ENCODE measurements around the gene TEX38.
"Not testable (repeated sequence)": the region's sequence is repeated elsewhere in the genome, so short reads cannot be mapped to it uniquely, and the experiment has no call there.

Gene TEX38

GRCh38 chr1:46645815-46646214 lies 25.8 kb upstream of the TEX38 start:
- H3K27me3 ChIP-seq (ENCODE audit: control insufficient read depth, insufficient read depth, low read length) = no peaks in the 10 kb centered on the region
- peaks cover 7% of the 10 kb centered on the region for H3K36me3 ChIP-seq (ENCODE audit: insufficient read depth, low read length)
- no peaks in the 10 kb centered on the region for H3K9me3 ChIP-seq (replicated peaks; ENCODE audit: low read length)
- no peak overlapping the region for H3K9ac ChIP-seq (ENCODE audit: low read depth, low read length)
- H3K4me2 ChIP-seq (ENCODE audit: low read length) = no peak overlapping the region
- H3K4me1 ChIP-seq (ENCODE audit: control insufficient read depth, insufficient read depth, low read length) = peaks cover 11% of the 10 kb centered on the region
- no peak overlapping the region for H3K4me3 ChIP-seq (ENCODE audit: low read length)

GRCh38 chr1:46646331-46646730 lies 25.3 kb upstream of the TEX38 start:
- no peaks in the 10 kb centered on the region for H3K27me3 ChIP-seq (ENCODE audit: control insufficient read depth, insufficient read depth, low read length)
- H3K4me2 ChIP-seq (ENCODE audit: low read length) = no peak overlapping the region
- peaks cover 11% of the 10 kb centered on the region for H3K4me1 ChIP-seq (ENCODE audit: control insufficient read depth, insufficient read depth, low read length)
- peaks cover 7% of the 10 kb centered on the region for H3K36me3 ChIP-seq (ENCODE audit: insufficient read depth, low read length)
- H3K4me3 ChIP-seq (ENCODE audit: low read length) = no peak overlapping the region
- no peak overlapping the region for H3K9ac ChIP-seq (ENCODE audit: low read depth, low read length)
- no peaks in the 10 kb centered on the region for H3K9me3 ChIP-seq (replicated peaks; ENCODE audit: low read length)

GRCh38 chr1:46646844-46647243 lies 24.8 kb upstream of the TEX38 start:
- no peak overlapping the region for H3K4me2 ChIP-seq (ENCODE audit: low read length)
- no peaks in the 10 kb centered on the region for H3K9me3 ChIP-seq (replicated peaks; ENCODE audit: low read length)
- H3K9ac ChIP-seq (ENCODE audit: low read depth, low read length) = no peak overlapping the region
- no peak overlapping the region for H3K4me3 ChIP-seq (ENCODE audit: low read length)
- no peaks in the 10 kb centered on the region for H3K27me3 ChIP-seq (ENCODE audit: control insufficient read depth, insufficient read depth, low read length)
- H3K4me1 ChIP-seq (ENCODE audit: control insufficient read depth, insufficient read depth, low read length) = peaks cover 11% of the 10 kb centered on the region
- H3K36me3 ChIP-seq (ENCODE audit: insufficient read depth, low read length) = peaks cover 7% of the 10 kb centered on the region

- Histone ChIP-seq H3K4me3 (ENCODE audit: low read length) (no peak overlapping the region), H3K4me2 (ENCODE audit: low read length) (no peak overlapping the region), H3K9ac (ENCODE audit: low read depth, low read length) (no peak overlapping the region), H3K9me3 (replicated peaks; ENCODE audit: low read length) (no peaks in the 10 kb centered on the region), H3K27me3 (ENCODE audit: control insufficient read depth, insufficient read depth, low read length) (no peaks in the 10 kb centered on the region), H3K4me1 (ENCODE audit: control insufficient read depth, insufficient read depth, low read length) (peaks cover 11% of the 10 kb centered on the region), H3K36me3 (ENCODE audit: insufficient read depth, low read length) (peaks cover 10% of the 10 kb centered on the region)
Observed at GRCh38 chr1:46647611-46648010, 24.0 kb upstream of the TEX38 start.

DNA sequence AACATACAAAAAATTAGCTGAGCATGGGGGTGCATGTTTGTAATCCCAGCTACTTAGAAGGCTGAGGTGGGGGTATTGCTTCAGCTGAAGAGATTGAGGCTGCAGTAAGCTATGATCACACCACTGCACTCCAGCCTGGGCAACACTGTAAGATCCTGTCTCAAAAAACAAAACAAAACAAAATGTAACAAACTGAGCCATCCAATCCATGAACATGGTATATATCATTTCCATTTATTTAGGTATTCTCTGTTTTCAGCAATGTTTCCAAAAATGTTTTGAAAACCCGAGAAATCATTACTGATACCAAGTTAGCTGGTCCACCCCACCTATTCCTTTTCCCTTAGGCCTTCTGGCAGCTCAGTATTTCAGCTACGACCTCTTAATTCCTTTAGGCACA lies 21.9 kb upstream of the TEX38 start:
- Histone ChIP-seq H3K9ac (ENCODE audit: low read depth, low read length) (no peak overlapping the region), H3K4me3 (ENCODE audit: low read length) (no peak overlapping the region), H3K36me3 (ENCODE audit: insufficient read depth, low read length) (peaks cover 11% of the 10 kb centered on the region), H3K4me2 (ENCODE audit: low read length) (no peak overlapping the region), H3K27me3 (ENCODE audit: control insufficient read depth, insufficient read depth, low read length) (no peaks in the 10 kb centered on the region), H3K4me1 (ENCODE audit: control insufficient read depth, insufficient read depth, low read length) (no peaks in the 10 kb centered on the region), H3K9me3 (replicated peaks; ENCODE audit: low read length) (no peaks in the 10 kb centered on the region)

- H3K4me3 ChIP-seq (ENCODE audit: low read length) = no peak overlapping the region
- H3K4me2 ChIP-seq (ENCODE audit: low read length) = no peak overlapping the region
- no peak overlapping the region for H3K9ac ChIP-seq (ENCODE audit: low read depth, low read length)
- no peaks in the 10 kb centered on the region for H3K4me1 ChIP-seq (ENCODE audit: control insufficient read depth, insufficient read depth, low read length)
- no peaks in the 10 kb centered on the region for H3K9me3 ChIP-seq (replicated peaks; ENCODE audit: low read length)
- peaks cover 16% of the 10 kb centered on the region for H3K36me3 ChIP-seq (ENCODE audit: insufficient read depth, low read length)
- H3K27me3 ChIP-seq (ENCODE audit: control insufficient read depth, insufficient read depth, low read length) = no peaks in the 10 kb centered on the region
Observed at GRCh38 chr1:46650491-46650890, 21.2 kb upstream of the TEX38 start.

DNA sequence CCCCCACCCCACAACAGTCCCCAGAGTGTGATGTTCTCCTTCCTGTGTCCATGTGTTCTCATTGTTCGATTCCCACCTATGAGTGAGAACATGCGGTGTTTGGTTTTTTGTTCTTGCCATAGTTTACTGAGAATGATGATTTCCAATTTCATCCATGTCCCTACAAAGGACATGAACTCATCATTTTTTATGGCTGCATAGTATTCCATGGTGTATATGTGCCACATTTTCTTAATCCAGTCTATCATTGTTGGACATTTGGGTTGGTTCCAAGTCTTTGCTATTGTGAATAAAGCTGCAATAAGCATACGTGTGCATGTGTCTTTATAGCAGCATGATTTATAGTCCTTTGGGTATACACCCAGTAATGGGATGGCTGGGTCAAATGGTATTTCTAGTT lies 20.5 kb upstream of the TEX38 start:
- not testable (repeated sequence) for H3K9me3 ChIP-seq (replicated peaks; ENCODE audit: low read length); H3K27me3 ChIP-seq (ENCODE audit: control insufficient read depth, insufficient read depth, low read length); H3K9ac ChIP-seq (ENCODE audit: low read depth, low read length); H3K4me1 ChIP-seq (ENCODE audit: control insufficient read depth, insufficient read depth, low read length); H3K4me2 ChIP-seq (ENCODE audit: low read length); H3K4me3 ChIP-seq (ENCODE audit: low read length)
- peaks cover 16% of the 10 kb centered on the region for H3K36me3 ChIP-seq (ENCODE audit: insufficient read depth, low read length)

DNA sequence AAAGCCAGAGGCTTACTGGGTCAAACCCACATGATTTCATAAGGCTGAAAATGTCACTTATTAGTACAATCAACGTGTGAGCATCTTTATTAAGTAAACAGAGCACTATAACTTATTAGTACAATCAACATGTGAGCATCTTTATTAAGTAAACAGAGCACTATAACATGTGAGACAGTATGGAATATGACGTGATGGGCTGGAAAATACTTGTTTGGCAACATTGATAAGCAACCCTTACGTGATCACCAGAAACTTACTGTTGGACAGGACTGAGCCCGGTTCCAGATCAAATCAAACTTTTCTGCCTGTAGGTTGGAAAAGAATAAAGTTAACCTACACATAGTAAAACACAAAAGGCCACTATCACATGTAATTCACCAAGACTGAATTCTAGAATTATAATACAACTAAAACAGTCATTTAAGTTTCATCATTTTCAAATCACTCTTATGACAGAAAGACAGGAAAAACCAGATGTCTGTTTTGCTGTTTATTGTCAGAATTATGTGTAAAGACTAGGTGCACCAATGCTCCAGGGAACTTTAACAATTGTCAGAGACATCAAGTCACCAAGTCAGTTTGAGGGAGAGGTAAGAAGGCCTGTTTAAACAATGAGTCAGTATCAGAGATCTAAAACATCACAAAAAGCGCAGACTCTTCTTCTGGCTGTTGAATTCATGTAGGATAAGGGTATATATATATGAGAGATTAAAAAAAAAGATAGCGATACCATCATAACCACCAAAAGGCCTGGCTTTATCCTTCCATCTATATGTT lies 19.1 kb upstream of the TEX38 start:
- no peak overlapping the region for H3K4me2 ChIP-seq (ENCODE audit: low read length)
- no peaks in the 10 kb centered on the region for H3K9me3 ChIP-seq (replicated peaks; ENCODE audit: low read length)
- H3K36me3 ChIP-seq (ENCODE audit: insufficient read depth, low read length) = peaks cover 25% of the 10 kb centered on the region
- H3K27me3 ChIP-seq (ENCODE audit: control insufficient read depth, insufficient read depth, low read length) = no peaks in the 10 kb centered on the region
- H3K9ac ChIP-seq (ENCODE audit: low read depth, low read length) = no peak overlapping the region
- H3K4me1 ChIP-seq (ENCODE audit: control insufficient read depth, insufficient read depth, low read length) = no peaks in the 10 kb centered on the region
- no peak overlapping the region for H3K4me3 ChIP-seq (ENCODE audit: low read length)

GRCh38 chr1:46653405-46653958 lies 18.2 kb upstream of the TEX38 start:
- no peaks in the 10 kb centered on the region for H3K9me3 ChIP-seq (replicated peaks; ENCODE audit: low read length)
- H3K27me3 ChIP-seq (ENCODE audit: control insufficient read depth, insufficient read depth, low read length) = no peaks in the 10 kb centered on the region
- H3K36me3 ChIP-seq (ENCODE audit: insufficient read depth, low read length) = peaks cover 29% of the 10 kb centered on the region
- H3K4me2 ChIP-seq (ENCODE audit: low read length) = no peak overlapping the region
- no peak overlapping the region for H3K4me3 ChIP-seq (ENCODE audit: low read length)
- no peak overlapping the region for H3K9ac ChIP-seq (ENCODE audit: low read depth, low read length)
- H3K4me1 ChIP-seq (ENCODE audit: control insufficient read depth, insufficient read depth, low read length) = no peaks in the 10 kb centered on the region

DNA sequence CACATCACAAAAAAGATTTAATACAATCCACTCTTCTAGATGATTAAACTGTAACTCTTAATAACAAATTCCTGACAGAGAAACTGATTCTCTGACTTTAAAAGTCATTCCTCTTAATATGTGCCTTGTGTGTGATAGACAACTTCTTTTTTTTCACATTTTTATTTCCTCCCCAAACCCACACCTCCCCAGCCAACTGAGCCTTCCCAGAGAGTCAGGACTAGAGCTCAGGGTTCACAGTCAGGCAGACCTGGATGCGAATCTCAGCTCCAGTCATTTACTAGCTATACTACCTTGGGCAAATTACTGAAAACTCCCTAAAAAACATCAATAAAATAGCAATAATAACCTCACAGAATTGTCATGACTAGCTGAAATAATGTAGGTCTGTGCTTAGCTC lies 17.6 kb upstream of the TEX38 start:
- H3K36me3 ChIP-seq (ENCODE audit: insufficient read depth, low read length) = peaks cover 31% of the 10 kb centered on the region
- no peak overlapping the region for H3K9ac ChIP-seq (ENCODE audit: low read depth, low read length)
- H3K27me3 ChIP-seq (ENCODE audit: control insufficient read depth, insufficient read depth, low read length) = no peaks in the 10 kb centered on the region
- no peak overlapping the region for H3K4me2 ChIP-seq (ENCODE audit: low read length)
- no peaks in the 10 kb centered on the region for H3K4me1 ChIP-seq (ENCODE audit: control insufficient read depth, insufficient read depth, low read length)
- H3K9me3 ChIP-seq (replicated peaks; ENCODE audit: low read length) = no peaks in the 10 kb centered on the region
- H3K4me3 ChIP-seq (ENCODE audit: low read length) = no peak overlapping the region

- not testable (repeated sequence) for H3K9me3 ChIP-seq (replicated peaks; ENCODE audit: low read length); H3K4me2 ChIP-seq (ENCODE audit: low read length); H3K4me1 ChIP-seq (ENCODE audit: control insufficient read depth, insufficient read depth, low read length); H3K27me3 ChIP-seq (ENCODE audit: control insufficient read depth, insufficient read depth, low read length); H3K9ac ChIP-seq (ENCODE audit: low read depth, low read length); H3K4me3 ChIP-seq (ENCODE audit: low read length)
- H3K36me3 ChIP-seq (ENCODE audit: insufficient read depth, low read length) = peaks cover 32% of the 10 kb centered on the region
Observed at GRCh38 chr1:46654698-46655097, 17.0 kb upstream of the TEX38 start.

DNA sequence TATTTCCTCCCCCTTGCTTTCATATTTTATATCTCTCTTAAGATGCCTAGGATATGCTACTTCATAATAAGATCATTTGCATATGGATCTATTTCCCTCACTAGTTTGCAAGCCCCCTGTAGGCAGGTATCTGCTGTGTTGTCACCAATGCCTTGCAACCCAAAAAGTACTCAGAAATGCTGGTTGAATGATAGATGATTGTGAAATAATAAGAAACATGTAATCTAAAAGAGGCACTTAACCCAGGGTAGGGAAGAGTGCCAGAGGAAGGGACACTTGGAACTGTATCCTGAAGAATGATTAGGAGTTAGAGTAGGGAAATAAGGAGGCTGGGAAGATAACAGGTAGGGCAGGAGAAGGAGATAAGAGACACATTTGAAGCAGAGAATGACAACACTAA lies 15.8 kb upstream of the TEX38 start:
- H3K4me1 ChIP-seq (ENCODE audit: control insufficient read depth, insufficient read depth, low read length) = no peaks in the 10 kb centered on the region
- H3K9me3 ChIP-seq (replicated peaks; ENCODE audit: low read length) = no peaks in the 10 kb centered on the region
- H3K36me3 ChIP-seq (ENCODE audit: insufficient read depth, low read length) = peaks cover 28% of the 10 kb centered on the region

More for the DNA sequence above, 15.8 kb upstream of the TEX38 start:
- Histone ChIP-seq H3K9ac (ENCODE audit: low read depth, low read length) (no peak overlapping the region), H3K27me3 (ENCODE audit: control insufficient read depth, insufficient read depth, low read length) (no peaks in the 10 kb centered on the region), H3K4me3 (ENCODE audit: low read length) (no peak overlapping the region), H3K4me2 (ENCODE audit: low read length) (no peak overlapping the region)

Data from skeletal muscle satellite cell (primary cell).